Suppressor macrophage (primary cell): ENCODE measurements around the gene CXCL12.

Experiments
- DNase-seq, 4 experiments: peaks; one replicate each; pipeline ENCODE4 v3.0.0-alpha.2; 2020 to 2022

The CXCL12 gene

GRCh38 chr10:44334091-44334490 is 50.8 kb downstream of the CXCL12 start:
- DNase-seq = no peak

GRCh38 chr10:44333511-44333910 is 51.4 kb downstream of the CXCL12 start:
- DNase-seq = no peak

DNA sequence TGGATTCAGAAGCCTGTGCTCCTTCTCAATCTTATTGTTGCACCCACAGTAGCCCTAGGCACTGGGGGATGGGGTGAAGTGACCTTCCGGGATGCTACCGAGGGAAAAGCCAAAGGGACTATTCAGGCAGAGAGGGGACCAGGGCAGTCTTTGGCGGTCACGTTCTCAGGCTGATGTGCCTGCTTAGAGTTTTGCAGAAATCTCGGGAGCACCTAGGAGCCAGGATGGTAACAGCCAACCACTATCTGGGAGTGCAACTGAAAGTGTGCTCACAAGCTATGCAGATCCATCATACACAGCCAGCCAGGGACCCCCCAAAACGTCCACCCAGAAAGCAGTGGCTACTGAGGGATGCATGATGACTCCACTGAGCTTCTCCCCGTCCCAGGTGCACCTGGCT is 52.4 kb downstream of the CXCL12 start:
- no peak for DNase-seq

DNA sequence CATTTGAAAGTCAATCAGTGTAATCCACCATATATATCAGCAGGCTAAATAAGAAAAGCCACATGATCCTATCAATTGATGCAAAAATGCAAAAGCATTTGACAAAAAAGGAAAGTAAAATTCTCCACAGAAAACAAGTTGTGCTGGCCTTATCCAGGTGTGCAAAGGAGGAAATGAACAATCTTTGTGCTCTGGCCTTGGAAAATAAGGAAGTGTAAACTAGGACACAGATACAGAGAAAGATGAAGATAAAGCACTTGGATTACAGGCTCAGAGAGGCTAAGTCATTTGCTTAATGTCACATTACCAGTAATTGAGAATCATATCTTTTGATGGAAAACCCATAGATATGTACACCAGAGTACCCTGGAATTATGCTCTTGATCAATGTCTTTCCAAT is 54.5 kb downstream of the CXCL12 start:
- no peak for DNase-seq

DNA sequence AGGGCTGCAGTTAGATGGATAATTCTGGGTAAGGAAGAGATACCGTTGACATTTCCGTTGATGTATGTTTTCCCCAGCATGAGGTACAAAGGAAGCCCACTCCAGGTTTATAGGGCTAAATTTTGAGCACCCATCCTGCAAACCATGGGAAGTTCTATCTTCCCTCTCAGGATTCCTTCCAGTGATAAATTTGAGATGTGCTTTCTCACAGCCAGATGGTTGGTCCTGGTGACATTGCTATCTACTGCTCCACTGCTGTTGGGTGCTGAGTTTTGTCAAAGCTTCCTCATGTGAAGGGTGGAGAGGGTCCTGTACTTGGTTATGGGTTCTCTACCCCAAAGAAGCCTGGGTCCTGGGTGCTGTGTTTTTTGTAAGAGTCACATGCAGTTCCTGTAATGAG is 57.4 kb downstream of the CXCL12 start:
- no peak for DNase-seq
